ENCODE data around the gene TRIM38.
"Not testable (repeated sequence)": the region's sequence is repeated elsewhere in the genome, so short reads cannot be mapped to it uniquely, and the experiment has no call there.

Gene TRIM38

DNA sequence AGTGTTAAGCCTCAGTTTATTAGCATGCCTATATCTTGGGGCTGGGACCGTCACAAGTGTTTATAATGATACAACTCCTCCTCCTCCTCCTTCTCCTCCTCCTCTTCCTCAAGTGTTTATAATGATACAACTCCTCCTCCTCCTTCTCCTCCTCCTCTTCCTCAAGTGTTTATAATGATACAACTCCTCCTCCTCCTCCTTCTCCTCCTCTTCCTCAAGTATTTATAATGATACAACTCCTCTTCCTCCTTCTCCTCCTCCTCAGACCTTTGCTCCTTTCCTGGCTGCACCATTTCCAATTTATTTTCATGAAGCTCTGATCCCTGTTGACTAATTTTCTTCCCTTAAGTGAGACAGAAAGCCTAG lies 44.3 kb downstream of the TRIM38 start:
- DNase-seq (ENCODE audit: low spot score): not testable (repeated sequence)

DNA sequence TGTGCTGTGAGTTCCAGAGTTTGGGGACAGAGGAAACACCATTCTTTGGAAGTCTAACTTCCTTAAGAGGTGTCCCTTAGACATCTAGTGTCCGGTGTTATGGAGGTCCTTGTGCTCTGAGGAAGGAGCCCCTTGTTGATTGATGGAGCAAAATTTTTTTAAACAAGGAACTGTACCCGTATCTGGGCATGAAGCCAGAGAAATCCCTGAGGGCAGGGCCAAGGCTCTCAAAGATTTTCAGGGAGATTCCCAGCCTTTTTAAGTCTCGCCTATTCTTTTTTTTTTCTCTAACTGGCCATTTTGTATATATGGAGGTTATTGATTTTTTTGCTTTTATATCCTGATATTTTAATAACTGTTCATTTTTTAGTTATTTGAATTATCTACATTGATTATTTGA lies 45.9 kb downstream of the TRIM38 start:
- no peak for DNase-seq (ENCODE audit: low spot score)

DNA sequence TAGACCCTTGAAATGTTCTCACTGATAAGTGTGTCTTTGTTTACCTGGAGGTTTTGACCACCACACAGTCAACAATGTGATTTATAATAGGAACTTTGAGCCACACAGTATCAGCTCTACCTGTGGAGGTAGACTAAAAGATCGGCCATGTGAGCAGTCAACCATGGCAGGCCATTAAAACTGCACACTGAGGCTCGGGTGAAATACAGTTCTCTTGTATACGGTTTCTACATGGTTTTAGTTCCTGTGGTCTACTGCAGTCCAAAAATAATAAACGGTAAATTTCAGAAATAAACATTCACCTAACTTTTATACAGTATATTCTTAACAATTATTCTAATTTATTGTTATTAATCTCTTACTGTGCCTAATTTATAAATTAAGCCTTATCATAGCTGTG lies 47.2 kb downstream of the TRIM38 start:
- DNase-seq (ENCODE audit: low spot score): no peak

DNA sequence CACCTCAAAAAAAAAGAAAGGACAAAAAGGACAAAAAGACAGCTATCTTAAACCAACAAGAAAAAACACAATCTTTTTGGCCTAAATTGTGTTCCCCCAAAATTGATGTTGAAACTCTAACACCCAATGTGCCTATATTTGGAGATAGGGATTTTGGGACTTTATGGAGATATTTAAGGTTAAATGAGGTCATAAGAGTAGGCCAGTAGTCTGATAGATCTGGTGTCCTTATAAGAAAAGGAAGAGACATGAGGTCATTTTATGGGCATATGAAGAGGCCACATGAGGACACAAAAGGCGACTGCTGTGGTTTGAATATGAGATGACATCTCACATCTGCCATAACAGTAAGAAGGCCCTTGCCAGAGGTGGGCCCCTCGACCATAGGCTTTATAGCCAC lies 49.5 kb downstream of the TRIM38 start:
- no peak for DNase-seq (ENCODE audit: low spot score)

DNA sequence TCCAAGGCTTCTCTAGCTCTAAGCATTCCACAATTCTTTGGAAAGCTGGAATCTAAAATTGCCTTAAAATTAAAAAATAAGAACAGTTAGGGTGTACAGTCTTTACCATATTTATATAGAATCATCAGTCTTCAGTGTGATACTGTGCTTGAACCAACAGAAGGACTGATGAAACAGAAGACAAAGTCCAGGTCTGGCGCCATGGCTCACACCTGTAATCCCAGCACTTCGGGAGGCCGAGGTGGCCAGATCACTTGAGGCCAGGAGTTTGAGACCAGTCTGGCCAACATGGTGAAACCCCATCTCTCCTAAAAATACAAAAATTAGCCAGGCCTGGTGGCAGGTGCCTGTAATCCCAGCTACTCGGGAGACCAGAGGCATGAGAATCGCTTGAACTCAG lies 51.8 kb downstream of the TRIM38 start:
- not testable (repeated sequence) for DNase-seq (ENCODE audit: low spot score)

DNA sequence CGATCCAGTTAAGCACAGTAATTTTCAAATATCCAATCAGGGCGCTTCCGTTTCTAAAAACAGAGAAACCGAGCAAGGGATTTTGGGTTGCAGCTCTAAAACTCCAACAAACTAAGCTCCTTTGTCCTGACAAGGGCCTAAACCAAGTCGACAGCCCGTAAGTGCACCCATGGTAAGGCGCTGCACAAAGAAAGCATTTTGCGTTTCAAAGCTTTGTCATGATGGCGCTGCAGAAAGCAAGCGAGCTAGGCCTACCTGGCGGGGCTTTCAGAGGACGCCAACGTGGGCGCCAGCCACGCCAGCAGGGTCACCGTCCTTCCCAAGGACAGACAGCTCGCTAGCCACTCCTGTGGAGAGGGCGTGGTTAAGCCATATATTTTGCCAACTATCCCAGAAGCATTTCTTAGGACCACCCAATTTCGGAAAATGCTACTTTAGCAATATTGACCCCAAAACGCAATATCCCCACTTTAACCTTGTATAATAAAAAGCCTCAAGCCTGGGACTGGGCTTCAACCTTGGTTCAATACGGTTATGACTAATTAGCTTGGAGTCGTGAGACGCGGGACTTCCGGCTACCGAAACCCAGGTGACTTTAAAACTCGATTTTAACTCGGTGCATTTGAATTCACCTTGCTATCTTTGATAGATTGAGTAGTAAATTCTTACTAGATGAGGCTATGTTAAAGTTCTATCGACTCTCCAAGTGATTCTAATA lies 53.8 kb downstream of the TRIM38 start:
- no peak for DNase-seq (ENCODE audit: low spot score)

DNA sequence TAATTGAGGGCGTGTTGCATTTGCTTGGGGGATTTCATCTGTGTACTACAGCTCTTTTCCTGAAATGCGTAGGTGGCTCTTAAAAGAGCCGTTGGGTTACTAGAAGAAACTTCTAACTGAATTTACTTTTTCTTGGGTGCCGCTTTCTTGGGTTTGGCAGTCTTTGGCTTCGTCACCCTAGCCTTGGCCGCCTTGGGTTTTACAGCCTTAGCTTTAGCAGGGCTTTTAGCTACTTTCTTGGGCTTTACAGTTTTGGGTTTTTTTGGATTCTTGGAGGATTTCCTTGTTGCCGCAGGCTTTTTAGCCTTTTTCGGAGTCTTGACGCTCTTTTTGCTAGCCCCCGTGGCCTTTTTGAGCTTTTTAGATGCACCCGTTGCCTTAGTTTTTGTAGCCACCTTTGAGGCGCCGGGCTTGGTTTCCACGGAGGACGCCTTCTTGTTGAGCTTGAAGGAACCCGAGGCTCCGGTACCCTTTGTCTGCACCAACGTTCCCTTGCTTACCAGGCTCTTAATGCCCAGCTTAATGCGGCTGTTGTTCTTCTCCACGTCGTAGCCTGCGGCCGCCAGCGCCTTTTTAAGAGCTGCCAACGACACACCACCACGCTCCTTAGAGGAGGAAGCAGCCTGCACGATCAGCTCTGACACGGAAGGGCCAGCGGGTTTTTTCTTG lies 54.5 kb downstream of the TRIM38 start:
- DNase-seq (ENCODE audit: low spot score): no peak

DNA sequence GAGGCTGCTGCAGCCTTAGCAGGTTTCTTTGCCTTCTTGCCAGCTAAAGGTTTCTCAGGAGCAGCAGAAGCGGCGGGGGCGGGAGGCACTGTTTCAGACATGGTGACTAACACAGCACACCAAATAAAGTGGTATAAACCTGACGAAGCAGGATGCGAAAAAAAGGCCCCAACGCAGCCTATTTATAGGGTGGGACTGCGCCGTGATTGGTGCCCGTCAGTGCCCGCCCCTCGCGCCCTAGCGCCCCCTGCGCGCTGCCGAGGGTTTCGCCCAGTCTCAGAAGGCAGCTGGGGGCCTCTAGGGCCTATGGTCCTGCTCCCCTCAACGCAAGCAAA lies 55.0 kb downstream of the TRIM38 start:
- no peak for DNase-seq (ENCODE audit: low spot score)

DNA sequence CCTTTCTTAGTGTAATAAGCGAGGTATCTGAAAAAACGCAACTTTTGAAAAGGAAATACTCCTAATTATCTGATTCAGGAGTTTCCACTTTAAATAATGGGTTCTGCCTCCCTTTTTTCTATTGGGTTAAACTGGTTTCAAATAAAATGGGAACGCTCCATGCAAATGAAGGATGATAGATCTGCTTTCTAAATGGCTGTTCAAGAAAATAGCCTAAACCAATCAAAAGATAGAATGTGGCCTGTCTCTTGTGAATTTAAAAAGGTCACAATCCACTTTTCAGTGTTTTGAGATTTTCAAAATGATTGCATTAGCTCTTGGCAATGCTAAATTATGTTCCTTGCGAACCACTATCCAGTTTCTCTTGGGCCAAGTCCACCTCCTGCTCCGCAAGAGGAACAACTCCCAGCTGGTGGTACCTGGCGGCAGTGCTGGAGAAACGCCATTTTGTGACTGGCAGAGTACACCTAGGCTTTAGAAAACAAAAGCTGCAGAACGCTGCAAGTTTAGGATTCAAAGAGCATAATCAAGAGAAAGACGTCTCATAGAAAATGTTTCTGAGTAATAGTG lies 56.7 kb downstream of the TRIM38 start:
- no peak for DNase-seq (ENCODE audit: low spot score)

DNA sequence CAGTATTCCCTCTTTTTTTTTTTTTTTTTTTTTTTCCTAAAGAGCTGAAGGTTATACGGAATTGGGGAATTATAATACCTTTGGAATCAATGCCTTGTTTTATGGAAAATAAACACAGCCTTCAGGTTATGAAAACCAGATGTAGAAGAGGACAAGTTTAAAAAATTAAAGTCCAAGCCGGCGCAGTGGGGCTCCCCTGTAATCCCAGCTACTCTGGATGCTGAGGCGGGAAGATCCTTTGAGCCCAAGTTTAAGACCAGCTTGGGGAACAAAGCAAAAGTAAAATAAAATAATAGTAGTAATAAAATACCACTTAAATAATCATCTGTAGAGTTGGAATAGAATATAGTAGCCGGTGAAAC lies 57.3 kb downstream of the TRIM38 start:
- no peak for DNase-seq (ENCODE audit: low spot score)

DNA sequence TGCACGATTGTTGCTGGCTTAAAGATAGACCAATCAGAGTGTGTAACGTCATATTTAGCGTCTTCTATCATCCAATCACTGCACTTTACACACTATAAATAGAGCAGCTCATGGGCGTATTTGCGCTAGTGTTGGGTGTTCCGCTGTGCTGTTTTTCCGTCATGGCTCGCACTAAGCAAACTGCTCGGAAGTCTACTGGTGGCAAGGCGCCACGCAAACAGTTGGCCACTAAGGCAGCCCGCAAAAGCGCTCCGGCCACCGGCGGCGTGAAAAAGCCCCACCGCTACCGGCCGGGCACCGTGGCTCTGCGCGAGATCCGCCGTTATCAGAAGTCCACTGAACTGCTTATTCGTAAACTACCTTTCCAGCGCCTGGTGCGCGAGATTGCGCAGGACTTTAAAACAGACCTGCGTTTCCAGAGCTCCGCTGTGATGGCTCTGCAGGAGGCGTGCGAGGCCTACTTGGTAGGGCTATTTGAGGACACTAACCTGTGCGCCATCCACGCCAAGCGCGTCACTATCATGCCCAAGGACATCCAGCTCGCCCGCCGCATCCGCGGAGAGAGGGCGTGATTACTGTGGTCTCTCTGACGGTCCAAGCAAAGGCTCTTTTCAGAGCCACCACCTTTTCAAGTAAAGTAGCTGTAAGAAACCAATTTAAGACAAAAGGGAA lies 57.9 kb downstream of the TRIM38 start:
- DNase-seq (ENCODE audit: low spot score): peak; percentile 89

DNA sequence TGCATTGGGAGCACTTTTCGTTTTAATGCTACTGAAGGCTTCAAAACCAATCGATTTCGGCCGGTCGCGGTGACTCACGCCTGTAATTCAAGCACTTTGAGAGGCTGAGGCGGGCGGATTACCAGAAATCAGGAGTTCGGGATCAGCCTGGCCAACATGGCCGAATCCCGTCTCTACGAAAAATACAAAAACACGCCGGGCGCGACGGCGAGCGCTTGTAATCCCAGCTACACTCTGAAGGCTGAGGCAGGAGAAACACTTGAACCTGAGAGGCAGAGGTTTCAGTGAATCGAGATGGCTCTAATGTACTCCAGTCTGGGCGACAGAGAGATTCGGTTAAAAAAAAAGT lies 58.4 kb downstream of the TRIM38 start:
- DNase-seq (ENCODE audit: low spot score): no peak

DNA sequence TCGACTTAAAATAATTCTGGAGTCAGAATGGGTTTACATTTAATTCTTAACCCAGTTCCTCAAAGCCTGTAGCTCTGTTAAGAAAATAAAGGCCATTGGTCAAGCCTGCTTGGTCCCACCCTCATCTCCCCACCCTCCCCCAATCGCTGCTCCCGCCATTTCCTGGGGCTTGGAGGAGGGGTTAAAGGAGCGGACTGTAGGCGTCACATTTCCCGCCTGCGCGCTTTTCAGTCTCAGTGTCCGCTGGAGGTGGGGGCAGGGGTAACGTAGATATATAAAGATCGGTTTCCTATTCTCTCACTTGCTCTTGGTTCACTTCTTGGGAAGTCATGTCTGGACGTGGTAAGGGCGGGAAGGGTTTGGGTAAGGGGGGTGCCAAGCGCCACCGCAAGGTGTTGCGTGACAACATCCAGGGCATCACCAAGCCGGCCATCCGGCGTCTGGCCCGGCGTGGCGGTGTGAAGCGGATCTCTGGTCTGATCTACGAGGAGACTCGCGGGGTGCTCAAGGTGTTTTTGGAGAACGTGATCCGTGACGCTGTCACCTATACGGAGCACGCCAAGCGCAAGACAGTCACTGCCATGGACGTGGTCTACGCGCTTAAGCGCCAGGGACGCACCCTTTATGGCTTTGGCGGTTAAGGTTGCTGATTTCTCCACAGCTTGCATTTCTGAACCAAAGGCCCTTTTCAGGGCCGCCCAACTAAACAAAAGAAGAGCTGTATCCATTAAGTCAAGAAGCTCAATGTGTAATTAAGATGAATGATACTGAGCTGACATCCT lies 58.9 kb downstream of the TRIM38 start:
- peak; percentile 98 for DNase-seq (ENCODE audit: low spot score)

DNA sequence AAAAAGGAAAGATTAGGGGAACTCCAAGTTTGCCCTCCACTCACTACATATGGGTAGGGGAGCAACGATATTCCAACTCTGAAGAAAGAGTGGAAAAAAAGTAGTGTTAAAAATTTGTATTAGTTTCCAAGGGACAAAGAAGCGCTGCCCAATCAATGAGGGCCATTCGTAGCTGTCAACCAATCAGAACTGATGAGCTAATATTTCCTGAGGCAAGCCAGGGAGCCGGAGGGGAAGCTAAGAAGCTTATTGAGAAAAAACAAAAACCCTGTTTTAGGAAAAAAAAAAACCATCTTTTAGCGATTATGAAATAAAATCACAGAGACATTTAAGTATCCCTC lies 59.5 kb downstream of the TRIM38 start:
- peak; percentile 84 for DNase-seq (ENCODE audit: low spot score)

DNA sequence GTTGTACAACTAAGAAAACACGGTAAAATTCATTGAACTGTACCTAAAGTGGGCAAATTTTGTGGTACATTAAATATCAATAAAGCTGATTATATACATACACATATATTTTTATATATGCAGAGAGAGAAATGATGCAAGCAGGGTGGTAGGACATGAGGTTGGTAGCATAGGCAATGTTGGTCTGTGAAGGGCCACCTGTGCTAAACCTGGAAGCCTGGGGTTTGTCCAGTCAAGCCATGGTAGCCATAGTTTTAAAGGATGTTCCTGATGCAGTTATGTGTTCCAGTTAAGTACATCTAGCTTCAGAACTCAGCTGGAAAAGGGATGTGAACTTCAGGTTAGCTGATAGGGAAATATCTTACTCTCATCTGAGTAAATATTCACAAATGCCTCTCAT lies 60.1 kb downstream of the TRIM38 start:
- DNase-seq (ENCODE audit: low spot score): peak; percentile 19

DNA sequence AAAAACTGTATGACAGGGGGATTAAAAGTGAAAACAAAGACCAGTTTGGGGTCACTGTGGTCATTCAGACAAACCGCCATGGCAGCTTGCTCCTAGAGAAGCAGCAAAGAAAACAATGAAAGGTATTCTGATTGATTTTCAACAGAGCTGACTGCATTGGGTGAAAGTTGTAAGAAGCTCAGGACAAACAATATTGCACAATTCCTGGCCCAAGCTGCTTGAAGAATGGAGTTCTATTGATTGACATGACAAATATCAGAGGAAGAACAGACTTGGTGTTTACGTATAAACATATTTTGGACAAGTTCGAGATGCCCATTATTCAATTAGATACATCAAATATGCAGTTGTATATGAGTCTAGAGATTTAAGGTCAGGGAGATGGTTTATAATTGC lies 62.0 kb downstream of the TRIM38 start:
- DNase-seq (ENCODE audit: low spot score): peak; percentile 19

DNA sequence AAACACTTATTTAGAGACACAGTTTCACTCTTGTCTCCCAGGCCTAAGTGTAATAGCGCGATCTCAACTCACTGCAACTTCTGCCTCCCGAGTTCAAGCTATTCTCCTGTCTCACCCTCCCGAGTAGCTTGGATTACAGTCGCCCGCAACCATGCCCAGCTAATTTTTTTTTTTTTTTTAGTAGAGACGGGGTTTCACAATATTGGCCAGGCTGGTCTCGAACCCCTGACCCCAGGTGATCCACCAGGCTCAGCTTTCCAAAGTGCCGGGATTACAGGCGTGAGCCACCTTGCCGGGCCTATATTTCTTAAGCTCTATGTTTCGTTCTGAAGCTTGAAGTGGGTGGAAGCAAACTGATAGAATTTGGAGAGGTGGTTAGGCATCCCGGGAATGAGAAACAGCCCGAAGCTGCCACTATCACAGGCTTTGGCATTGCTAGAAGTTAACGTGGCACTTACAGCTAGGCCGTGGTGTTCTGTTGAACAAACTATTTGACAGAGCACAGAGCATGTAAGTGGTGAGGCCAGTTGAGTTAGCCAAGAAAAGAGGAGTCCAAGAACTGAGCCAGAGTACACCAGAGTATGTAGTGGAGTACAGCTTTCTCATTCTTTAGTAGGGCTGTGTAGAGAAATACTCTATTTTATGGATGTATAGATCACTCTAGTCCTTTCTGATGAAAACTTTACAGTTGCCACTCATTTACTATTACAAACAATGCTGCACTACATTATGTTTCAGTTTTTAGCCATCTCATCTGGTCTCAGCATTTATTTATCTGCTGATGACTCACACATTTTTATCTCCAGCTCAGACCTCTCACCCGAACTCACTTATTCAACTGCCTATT lies 62.7 kb downstream of the TRIM38 start:
- no peak for DNase-seq (ENCODE audit: low spot score)

DNA sequence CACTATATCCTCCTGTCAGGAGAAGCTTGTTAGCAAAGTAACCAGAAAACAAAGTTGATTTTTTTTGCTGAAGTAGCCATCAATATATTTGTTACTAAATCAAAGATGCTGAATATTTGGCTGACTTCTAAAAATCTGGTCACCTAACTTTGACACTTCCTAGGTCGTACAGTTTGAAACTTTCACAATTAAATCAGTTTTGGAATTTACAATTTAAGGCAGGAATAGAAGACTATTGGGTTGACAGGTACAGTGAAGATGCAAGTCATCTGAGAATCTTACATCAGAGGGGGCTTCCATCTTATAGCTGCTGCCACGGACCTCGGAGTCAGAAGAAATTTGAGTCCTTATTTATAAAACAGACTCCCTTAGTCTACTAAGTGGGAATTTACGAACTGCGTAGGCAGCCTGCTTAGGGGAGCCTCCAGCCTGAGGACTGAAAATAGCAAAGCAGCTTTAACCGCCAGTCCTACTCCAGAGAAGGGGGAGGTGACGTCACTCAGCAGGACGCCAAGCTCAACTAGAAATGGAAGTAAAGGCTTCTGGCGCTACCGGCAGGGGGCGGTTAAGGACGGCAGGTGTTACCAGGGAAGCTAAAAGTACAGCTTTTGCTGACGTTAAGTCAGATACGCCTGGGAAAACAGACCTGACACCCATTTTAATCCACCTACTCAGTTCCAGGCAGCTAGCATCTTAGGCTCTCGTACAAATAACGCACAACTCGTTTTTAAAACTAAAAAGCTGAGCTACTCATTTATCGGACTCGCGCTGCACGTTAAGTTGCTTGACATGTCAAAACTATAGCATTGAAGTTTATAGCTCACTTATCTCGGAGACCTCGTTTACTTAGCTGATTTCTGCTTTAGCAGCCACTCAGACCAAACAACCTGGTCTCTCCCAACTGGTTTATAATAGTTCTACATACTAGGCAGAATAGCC lies 63.6 kb downstream of the TRIM38 start:
- DNase-seq (ENCODE audit: low spot score): peak; percentile 98

DNA sequence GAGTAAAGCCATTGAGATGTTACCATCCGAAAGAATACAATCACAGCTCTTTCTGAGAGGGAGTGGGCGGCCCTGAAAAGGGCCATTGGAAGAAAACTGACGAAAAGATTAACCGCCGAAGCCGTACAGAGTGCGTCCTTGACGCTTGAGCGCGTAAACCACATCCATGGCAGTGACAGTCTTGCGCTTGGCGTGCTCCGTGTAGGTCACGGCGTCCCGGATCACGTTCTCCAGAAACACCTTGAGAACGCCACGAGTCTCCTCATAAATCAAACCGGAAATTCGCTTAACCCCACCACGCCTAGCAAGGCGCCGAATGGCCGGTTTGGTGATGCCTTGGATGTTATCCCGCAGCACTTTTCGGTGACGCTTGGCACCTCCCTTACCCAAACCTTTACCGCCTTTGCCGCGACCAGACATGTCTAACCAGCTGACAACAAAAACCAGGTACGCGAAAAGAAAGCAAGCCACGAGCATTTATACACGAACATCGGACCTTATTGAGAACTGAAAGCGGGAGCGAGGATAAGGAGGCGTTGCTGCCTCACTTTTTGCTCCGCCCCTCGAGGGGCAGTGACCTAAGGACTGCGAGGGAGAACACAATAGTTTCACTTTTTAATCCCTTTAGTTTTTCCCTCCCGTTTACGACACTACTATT lies 64.4 kb downstream of the TRIM38 start:
- peak; percentile 98 for DNase-seq (ENCODE audit: low spot score)

Data from NAMALWA (cell line).